Activated T-cell treated with anti-CD3 and anti-CD28 coated beads, Interleukin-2, amount 50 U/mL, for 1 hour (primary cell): ENCODE data around the gene PGLYRP4.

ENCODE experiments used
- DNase-seq: peaks from one replicate; pipeline ENCODE4 v3.0.0-alpha.2; 2020

PGLYRP4 gene

GRCh38 chr1:153375511-153375910 is 26.9 kb upstream of the PGLYRP4 start, which contains the start of gene S100A12:
Gene S100A12, minus strand, starts transcription at chr1:153375621. Its CDS starts 1,029 bp downstream, at chr1:153374592.
- no peak for DNase-seq

- no peak for DNase-seq
Measured at GRCh38 chr1:153374071-153374470, 25.4 kb upstream of the PGLYRP4 start.

GRCh38 chr1:153372571-153372970 is 23.9 kb upstream of the PGLYRP4 start:
- DNase-seq, result no peak

- DNase-seq, result no peak
Measured at GRCh38 chr1:153371231-153371630, 22.6 kb upstream of the PGLYRP4 start.

GRCh38 chr1:153370146-153370545 is 21.5 kb upstream of the PGLYRP4 start:
- no peak for DNase-seq

- DNase-seq, result no peak
Measured at GRCh38 chr1:153368495-153368894, 19.9 kb upstream of the PGLYRP4 start.

GRCh38 chr1:153367090-153367489 is 18.4 kb upstream of the PGLYRP4 start:
- DNase-seq, result no peak

- no peak for DNase-seq
Measured at GRCh38 chr1:153366261-153366660, 17.6 kb upstream of the PGLYRP4 start.

GRCh38 chr1:153365696-153366095 is 17.1 kb upstream of the PGLYRP4 start:
- no peak for DNase-seq

- no peak for DNase-seq
Measured at GRCh38 chr1:153364766-153365666, 16.4 kb upstream of the PGLYRP4 start.

- DNase-seq, result no peak
Measured at GRCh38 chr1:153364156-153364555, 15.5 kb upstream of the PGLYRP4 start.

- DNase-seq, result no peak
Measured at GRCh38 chr1:153363641-153364040, 15.0 kb upstream of the PGLYRP4 start.

GRCh38 chr1:153362187-153362775 is 13.6 kb upstream of the PGLYRP4 start:
- no peak for DNase-seq

GRCh38 chr1:153361480-153362109 is 13.0 kb upstream of the PGLYRP4 start:
- no peak for DNase-seq

GRCh38 chr1:153360592-153361479 is 12.2 kb upstream of the PGLYRP4 start:
- DNase-seq, result no peak

GRCh38 chr1:153360190-153360589 is 11.5 kb upstream of the PGLYRP4 start:
- DNase-seq, result no peak

GRCh38 chr1:153359241-153359640 is 10.6 kb upstream of the PGLYRP4 start:
- no peak for DNase-seq

GRCh38 chr1:153358691-153358975 is 10.0 kb upstream of the PGLYRP4 start:
- DNase-seq, result no peak

- no peak for DNase-seq
Measured at GRCh38 chr1:153357853-153358690, 9.4 kb upstream of the PGLYRP4 start, which contains the start of gene S100A9. Gene S100A9, plus strand, starts transcription at chr1:153357854. Its CDS starts 430 bp downstream, at chr1:153358284.

- DNase-seq, result no peak
Measured at GRCh38 chr1:153357076-153357852, 8.6 kb upstream of the PGLYRP4 start.
